ENCODE measurements around the gene PER1. TPM values are rescaled to one million over a fixed set of nuclear protein-coding genes. Genes with fewer than 3 reads are reported as not detected.
A peak's percentile ranks its signal among the peaks of the same experiment; 100 is the strongest.

PER1 gene
- total and polyA plus RNA-seq, 4 donors: 93.5 to 238 (median 129) TPM

GRCh38 chr17:8187517-8188262, 35.5 kb upstream of the PER1 start:
- peak overlapping the region in 1 of 2 donors; percentile 94 for H3K9ac ChIP-seq (ENCODE audit: insufficient read depth in 1 of 2, low read length in 2 of 2)
- 0 to 1% methylated on average over 25 of the region's 25 CpGs for WGBS, 2 donors
- H3K36me3 ChIP-seq (ENCODE audit: control insufficient read depth in 4 of 4, insufficient read depth in 4 of 4, low read length in 4 of 4): no peaks in the 10 kb centered on the region
- H3K9me3 ChIP-seq (ENCODE audit: control insufficient read depth in 4 of 4, insufficient read depth in 3 of 4, low read length in 3 of 4): no peaks in the 10 kb centered on the region
- no peaks in the 10 kb centered on the region for H3K27me3 ChIP-seq (ENCODE audit: control insufficient read depth in 3 of 3, insufficient read depth in 3 of 3, low read length in 2 of 3)
- H3K4me1 ChIP-seq (ENCODE audit: control insufficient read depth in 5 of 5, insufficient read depth in 5 of 5, low read length in 5 of 5): peaks cover 9 to 33% (median 15%) of the 10 kb centered on the region in 5 donors
- TF ChIP-seq CTCF (IDR thresholded peaks at IDR 0.05; ENCODE audit: control extremely low read depth, extremely low read depth): no peak
- H3K4me3 ChIP-seq: no peak overlapping the region
- DNase-seq: peak; percentile 97 to 99 (median 99)
- peak; percentile 49 for ATAC-seq (ENCODE audit: insufficient read depth, low FRiP score)
- peak overlapping the region; percentile 69 to 96 for H3K27ac ChIP-seq (ENCODE audit: low read depth in 1 of 2, low read length in 1 of 2)

DNA sequence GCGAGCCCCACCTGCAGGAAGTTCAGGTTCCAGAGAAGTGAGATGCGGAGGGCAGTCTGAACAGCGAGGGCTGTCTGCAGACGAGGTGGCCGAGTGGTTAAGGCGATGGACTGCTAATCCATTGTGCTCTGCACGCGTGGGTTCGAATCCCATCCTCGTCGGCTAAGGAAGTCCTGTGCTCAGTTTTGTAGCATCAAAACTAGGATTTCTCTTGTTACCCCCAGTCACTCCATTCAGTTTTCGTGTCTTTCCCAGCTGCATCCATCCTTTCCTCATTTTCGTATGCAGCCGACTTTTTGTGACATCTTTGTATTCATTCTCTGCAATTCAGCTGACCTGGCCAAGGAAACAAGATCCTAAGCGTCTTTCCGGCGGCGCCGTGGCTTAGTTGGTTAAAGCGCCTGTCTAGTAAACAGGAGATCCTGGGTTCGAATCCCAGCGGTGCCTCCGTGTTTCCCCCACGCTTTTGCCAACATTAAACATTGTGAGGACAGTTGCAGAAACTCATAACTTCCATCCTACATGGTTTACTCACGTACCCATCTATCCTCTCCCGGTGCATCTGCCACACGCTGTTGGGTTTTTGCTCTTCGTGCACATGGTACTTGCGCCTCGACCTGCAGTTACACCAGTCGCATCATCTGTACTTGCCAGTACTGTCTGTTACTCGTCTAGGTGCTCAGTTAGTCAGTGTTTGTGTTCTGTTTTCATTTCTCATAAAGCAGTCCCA, 34.7 kb upstream of the PER1 start:
- Histone ChIP-seq H3K4me3 (peak overlapping the region; percentile 70), H3K9ac (ENCODE audit: insufficient read depth in 1 of 2, low read length in 2 of 2) (peak overlapping the region in 1 of 2 donors; percentile 96), H3K27me3 (ENCODE audit: control insufficient read depth in 3 of 3, insufficient read depth in 3 of 3, low read length in 2 of 3) (no peaks in the 10 kb centered on the region), H3K27ac (ENCODE audit: low read depth in 1 of 2, low read length in 1 of 2) (peak overlapping the region; percentile 86 to 89), H3K36me3 (ENCODE audit: control insufficient read depth in 4 of 4, insufficient read depth in 4 of 4, low read length in 4 of 4) (no peaks in the 10 kb centered on the region), H3K4me1 (ENCODE audit: control insufficient read depth in 5 of 5, insufficient read depth in 5 of 5, low read length in 5 of 5) (peaks cover 6 to 27% (median 12%) of the 10 kb centered on the region in 5 donors), H3K9me3 (ENCODE audit: control insufficient read depth in 4 of 4, insufficient read depth in 3 of 4, low read length in 3 of 4) (no peaks in the 10 kb centered on the region)
- DNase-seq: peak; percentile 98 to 99 (median 98)
- peak; percentile 22 for TF ChIP-seq CTCF (IDR thresholded peaks at IDR 0.05; ENCODE audit: control extremely low read depth, extremely low read depth)
- 0% methylated on average over 32 of the region's 32 CpGs for WGBS, 2 donors
- ATAC-seq (ENCODE audit: insufficient read depth, low FRiP score): peak; percentile 42

- ATAC-seq (ENCODE audit: insufficient read depth, low FRiP score) (no peak), DNase-seq (no peak)
- H3K4me1 ChIP-seq (ENCODE audit: control insufficient read depth in 5 of 5, insufficient read depth in 5 of 5, low read length in 5 of 5): peaks cover 6 to 23% (median 12%) of the 10 kb centered on the region in 5 donors
- no peaks in the 10 kb centered on the region for H3K36me3 ChIP-seq (ENCODE audit: control insufficient read depth in 4 of 4, insufficient read depth in 4 of 4, low read length in 4 of 4)
- peak overlapping the region; percentile 86 to 89 for H3K27ac ChIP-seq (ENCODE audit: low read depth in 1 of 2, low read length in 1 of 2)
- H3K9ac ChIP-seq (ENCODE audit: insufficient read depth in 1 of 2, low read length in 2 of 2): peak overlapping the region in 1 of 2 donors; percentile 96
- H3K27me3 ChIP-seq (ENCODE audit: control insufficient read depth in 3 of 3, insufficient read depth in 3 of 3, low read length in 2 of 3): no peaks in the 10 kb centered on the region
- H3K4me3 ChIP-seq: peak overlapping the region; percentile 70
- no peak for TF ChIP-seq CTCF (IDR thresholded peaks at IDR 0.05; ENCODE audit: control extremely low read depth, extremely low read depth)
- H3K9me3 ChIP-seq (ENCODE audit: control insufficient read depth in 4 of 4, insufficient read depth in 3 of 4, low read length in 3 of 4): no peaks in the 10 kb centered on the region
- 0% methylated on average over 23 of the region's 23 CpGs for WGBS, 2 donors
Measured at GRCh38 chr17:8186446-8186786, 34.2 kb upstream of the PER1 start.

All from lung (tissue), 12 donors.